H1 (cell line): ENCODE results near the gene UFSP2. TPM values are rescaled to one million over a fixed set of nuclear protein-coding genes. Genes with fewer than 3 reads are reported as not detected.

Experiments
- CTCF ChIA-PET: fragments of 300-600 bp; sonication (Branson Sonifier 250); formaldehyde crosslinking; loops from one replicate; lab custom pipeline; 2021; ENCODE audit not compliant: partially characterized antibody; lab: Charles Lee
- POLR2A ChIA-PET: fragments of 300-600 bp; sonication (Branson Sonifier 250); formaldehyde crosslinking; loops from one replicate; lab custom pipeline; 2021; ENCODE audit warnings: inconsistent platforms; ENCODE audit not compliant: partially characterized antibody; lab: Charles Lee
- DNase-seq, 2 experiments: peaks; one replicate each; pipeline versions ENCODE4 v3.0.0 to v3.0.0-alpha.2; 2010 to 2022; ENCODE audit warnings: low spot score in 2 of 2, low read depth in 1 of 2, mixed read lengths in 1 of 2
- FAIRE-seq: peaks from 2 replicates; lab custom pipeline; 2011; peaks lifted over from hg19 to GRCh38; lab: Jason Lieb, UNC
- H2AFZ ChIP-seq: 2 replicates; pipeline ENCODE4 v1.8.1; 2012; ENCODE audit warnings: low read length, inconsistent platforms
- H2AK5ac ChIP-seq: 2 replicates; pipeline ENCODE4 v1.6.1; 2013; ENCODE audit warnings: low read depth, low read length
- H2BK120ac ChIP-seq: replicated peaks from 2 replicates; pipeline ENCODE3; 2013; ENCODE audit warnings: low read depth, low read length, inconsistent platforms
- H2BK12ac ChIP-seq: 2 replicates; pipeline ENCODE4 v1.6.1; 2013; ENCODE audit warnings: low read depth, low read length
- H2BK15ac ChIP-seq: 2 replicates; pipeline ENCODE4 v1.6.1; 2013; ENCODE audit warnings: low read length
- H2BK20ac ChIP-seq: 2 replicates; pipeline ENCODE4 v1.6.1; 2013; ENCODE audit warnings: low read length
- H2BK5ac ChIP-seq: 2 replicates; pipeline ENCODE4 v1.6.1; 2013; ENCODE audit warnings: low read depth, low read length
- H3K14ac ChIP-seq: 2 replicates; pipeline ENCODE4 v1.6.1; 2013; ENCODE audit warnings: inconsistent platforms; ENCODE audit not compliant: insufficient read length
- H3K18ac ChIP-seq: 2 replicates; pipeline ENCODE4 v1.6.1; 2013; ENCODE audit warnings: low read length; ENCODE audit errors: extremely low read depth
- H3K23ac ChIP-seq: 2 replicates; pipeline ENCODE4 v1.6.1; 2013; ENCODE audit warnings: inconsistent platforms; ENCODE audit not compliant: insufficient read length
- H3K23me2 ChIP-seq: 2 replicates; pipeline ENCODE4 v1.6.1; 2013; ENCODE audit warnings: low read depth, low read length
- H3K27ac ChIP-seq: 2 replicates; pipeline ENCODE4 v1.6.1; 2011; ENCODE audit warnings: low read depth, low read length, inconsistent platforms
- H3K27me3 ChIP-seq, 4 experiments: replicated peaks in 1 of 4; 1 replicate in 1 of 4; 2 replicates in 3 of 4; pipeline versions ENCODE4 v1.6.1 to v1.8.1; 2011 to 2013; ENCODE audit warnings: low read length in 3 of 4, mild to moderate bottlenecking in 3 of 4, inconsistent platforms in 2 of 4, mixed read lengths in 2 of 4, moderate library complexity in 1 of 4; ENCODE audit not compliant: control insufficient read depth in 3 of 4, insufficient read depth in 3 of 4; ENCODE audit errors: extremely low read depth in 1 of 4
- H3K36me3 ChIP-seq, 4 experiments: 2 replicates each; pipeline versions ENCODE4 v1.6.1 to v1.8.1; 2011 to 2013; ENCODE audit warnings: mild to moderate bottlenecking in 4 of 4, low read length in 3 of 4, moderate library complexity in 2 of 4, control low read depth in 1 of 4, inconsistent platforms in 1 of 4; ENCODE audit not compliant: insufficient read depth in 4 of 4, control insufficient read depth in 2 of 4
- H3K4ac ChIP-seq: replicated peaks from 2 replicates; pipeline ENCODE3; 2013; ENCODE audit warnings: low read length, low read depth, mixed read lengths, inconsistent platforms; ENCODE audit not compliant: insufficient read length
- H3K4me1 ChIP-seq, 4 experiments: replicated peaks in 1 of 4; 1 replicate in 1 of 4; 2 replicates in 3 of 4; pipeline versions ENCODE4 v1.6.1 to v1.8.1; 2011 to 2013; ENCODE audit warnings: low read length in 3 of 4, inconsistent platforms in 2 of 4, mixed read lengths in 1 of 4; ENCODE audit not compliant: insufficient read depth in 4 of 4, control insufficient read depth in 3 of 4
- H3K4me2 ChIP-seq, 2 experiments: 2 replicates each; pipeline versions ENCODE4 v1.6.1 to v1.8.1; 2011 to 2013; ENCODE audit warnings: low read depth in 2 of 2, low read length in 2 of 2, control low read depth in 1 of 2, inconsistent platforms in 1 of 2, mild to moderate bottlenecking in 1 of 2; ENCODE audit not compliant: insufficient read depth in 1 of 2
- H3K4me3 ChIP-seq, 4 experiments: fragments of 200-600, 300-600 bp in 1 of 4; sonication (generic), shearing (Covaris generic), sonication (Bioruptor Twin) in 1 of 4; 2 replicates each; pipeline versions ENCODE4 v1.5.1 to v1.8.1; 2011 to 2016; ENCODE audit warnings: low read length in 4 of 4, low read depth in 3 of 4, control low read depth in 2 of 4, inconsistent platforms in 2 of 4, mild to moderate bottlenecking in 2 of 4, mixed read lengths in 1 of 4, moderate library complexity in 1 of 4; ENCODE audit not compliant: insufficient read depth in 2 of 4; ENCODE audit errors: extremely low read depth in 1 of 4
- H3K56ac ChIP-seq: replicated peaks from 2 replicates; pipeline ENCODE3; 2013; ENCODE audit warnings: low read depth, mild to moderate bottlenecking, mixed read lengths, low read length, inconsistent platforms; ENCODE audit not compliant: insufficient read length
- H3K79me1 ChIP-seq: 2 replicates; pipeline ENCODE4 v1.6.1; 2013; ENCODE audit warnings: low read depth, low read length, control low read depth
- H3K79me2 ChIP-seq, 2 experiments: 2 replicates each; pipeline versions ENCODE4 v1.6.1 to v1.8.1; 2012 to 2013; ENCODE audit warnings: low read length in 2 of 2, mild to moderate bottlenecking in 2 of 2, inconsistent platforms in 1 of 2; ENCODE audit not compliant: insufficient read depth in 2 of 2, control insufficient read depth in 1 of 2
- H3K9ac ChIP-seq, 4 experiments: replicated peaks in 1 of 4; 1 replicate in 1 of 4; 2 replicates in 3 of 4; pipeline versions ENCODE4 v1.6.1 to v1.8.1; 2011 to 2013; ENCODE audit warnings: low read depth in 3 of 4, low read length in 3 of 4, control low read depth in 2 of 4, mild to moderate bottlenecking in 2 of 4, moderate library complexity in 2 of 4, inconsistent platforms in 1 of 4; ENCODE audit errors: extremely low read depth in 1 of 4
- H3K9me3 ChIP-seq, 2 experiments: 2 replicates each; pipeline versions ENCODE4 v1.6.1 to v1.8.1; 2012 to 2013; ENCODE audit warnings: mild to moderate bottlenecking in 2 of 2, moderate library complexity in 2 of 2, control low read depth in 1 of 2, inconsistent platforms in 1 of 2, low read depth in 1 of 2, low read length in 1 of 2, mixed read lengths in 1 of 2; ENCODE audit not compliant: insufficient read depth in 2 of 2
- H4K20me1 ChIP-seq, 2 experiments: replicated peaks in 1 of 2; 2 replicates each; pipeline versions ENCODE3 to v1.8.1; 2011 to 2013; ENCODE audit warnings: inconsistent platforms in 2 of 2, low read length in 2 of 2, mild to moderate bottlenecking in 1 of 2; ENCODE audit not compliant: insufficient read depth in 2 of 2, control insufficient read depth in 1 of 2
- H4K5ac ChIP-seq: 2 replicates; pipeline ENCODE4 v1.6.1; 2013; ENCODE audit warnings: low read length, low read depth, mixed read lengths, inconsistent platforms; ENCODE audit not compliant: insufficient read length
- H4K8ac ChIP-seq: 2 replicates; pipeline ENCODE4 v1.8.0; 2013; ENCODE audit warnings: mild to moderate bottlenecking, moderate library complexity, low read length, inconsistent platforms; ENCODE audit not compliant: insufficient read depth; ENCODE audit errors: extremely low read depth
- H4K91ac ChIP-seq: replicated peaks from 2 replicates; pipeline ENCODE3; 2013; ENCODE audit warnings: low read length, mixed read lengths, inconsistent platforms; ENCODE audit not compliant: insufficient read length
- ATF2 ChIP-seq: IDR thresholded peaks from 2 replicates; pipeline ENCODE4 v1.6.1; 2012; ENCODE audit warnings: low read length, inconsistent platforms
- CBX5 ChIP-seq: fragments of 300-800, 300-1000 bp; sonication (generic); IDR thresholded peaks from 2 replicates; pipeline ENCODE4 v1.7.1; 2016; ENCODE audit warnings: antibody characterized with exemption, low read length, low read depth
- HDAC2 ChIP-seq, 2 experiments: fragments of 300-600 bp in 1 of 2; sonication (generic) in 1 of 2; IDR thresholded peaks; 2 replicates each; pipeline ENCODE4 v1.6.1; 2011 to 2012; ENCODE audit warnings: low read depth in 2 of 2, low read length in 2 of 2, mild to moderate bottlenecking in 2 of 2, moderate library complexity in 2 of 2, borderline replicate concordance in 1 of 2, inconsistent platforms in 1 of 2
- JUND ChIP-seq: IDR thresholded peaks from 2 replicates; pipeline ENCODE4 v1.6.1; 2011; ENCODE audit warnings: mild to moderate bottlenecking, improper control_type of control experiment, low read length
- MAX ChIP-seq: IDR thresholded peaks from 2 replicates; pipeline ENCODE4 v1.6.1; 2012; ENCODE audit warnings: inconsistent platforms
- POLR2A ChIP-seq, 2 experiments: IDR thresholded peaks; 1 replicate in 1 of 2; 2 replicates in 1 of 2; pipeline ENCODE4 v1.6.1; 2011; ENCODE audit warnings: low read depth in 2 of 2, low read length in 2 of 2, mild to moderate bottlenecking in 2 of 2; ENCODE audit errors: control extremely low read depth in 1 of 2
- RNF2 ChIP-seq: fragments of 200-900, 300-1000 bp; sonication (generic); IDR thresholded peaks from 2 replicates; pipeline ENCODE4 v1.7.1; 2016; ENCODE audit warnings: borderline replicate concordance, low read depth, mild to moderate bottlenecking, antibody characterized with exemption, low read length; ENCODE audit not compliant: poor library complexity, severe bottlenecking; ENCODE audit errors: missing control alignments
- SP2 ChIP-seq: IDR thresholded peaks from 2 replicates; pipeline ENCODE4 v1.6.1; 2012; ENCODE audit warnings: mild to moderate bottlenecking, low read length, inconsistent platforms
- TEAD4 ChIP-seq: IDR thresholded peaks from 2 replicates; pipeline ENCODE4 v1.6.1; 2012; ENCODE audit warnings: low read depth, low read length, inconsistent platforms, mixed read lengths
- USF2 ChIP-seq: IDR thresholded peaks from 2 replicates; pipeline ENCODE4 v1.6.1; 2011; ENCODE audit warnings: low read length, improper control_type of control experiment
- WGBS, 2 experiments: shearing (Covaris generic) in 1 of 2; methylation state at CpG; one replicate each; pipeline versions ENCODE4 v1.1.6 to v1.1.7; 2013 to 2015; ENCODE audit warnings: low lambda C conversion rate in 2 of 2, mixed read lengths in 2 of 2, inconsistent platforms in 1 of 2, low coverage in 1 of 2, missing lambda C conversion rate in 1 of 2; ENCODE audit not compliant: insufficient replicate concordance in 2 of 2, insufficient coverage in 1 of 2, insufficient read length in 1 of 2; ENCODE audit errors: extremely low coverage in 1 of 2, missing lambda C conversion rate in 1 of 2; 5-methylcytosine and 5-hydroxymethylcytosine counted together
- polyA plus RNA-seq, 7 experiments: library from polyadenylated mRNA; depleted of rRNA in 3 of 7; stranded (reverse) in 5 of 7; unstranded in 2 of 7; fragments of >200 nt in 5 of 7; fragments of 200-250 nt in 2 of 7; gene quantifications; 1 replicate in 5 of 7; 2 replicates in 1 of 7; 4 replicates in 1 of 7; pipeline versions ENCODE4 v1.2.1 to v1.2.3, GENCODE V29; 2011 to 2013; ENCODE audit warnings: missing spikeins in 2 of 7, mixed read lengths in 2 of 7
- total RNA-seq: library from RNA; stranded (reverse); fragmentation: NEBNext Ultra II Directional; extraction: Animal tissue kit (Norgen Biotek cat#: 25700); gene quantifications from 2 replicates; pipeline ENCODE4 v1.2.1, GENCODE V29; 2021

The UFSP2 gene
- total and polyA plus RNA-seq, 2 of the 8 experiments (the other 6 are each of a cell fraction or from before 2014, with no cell fraction given) = 22.9 to 26.0 TPM

GRCh38 chr4:185468999-185469398 is 43.2 kb upstream of the UFSP2 start:
- FAIRE-seq = no peak
- Histone ChIP-seq H2AK5ac (no peak overlapping the region), H4K5ac (no peak overlapping the region), H3K4me3 (no peak overlapping the region), H4K20me1 (no peaks in the 10 kb centered on the region), H3K79me1 (no peaks in the 10 kb centered on the region), H3K27me3 (peaks cover 0 to 4% (median 0%) of the 10 kb centered on the region in 4 experiments; a peak in 2 of 7 replicates), H3K4me1 (peaks cover 0 to 3% (median under 1%) of the 10 kb centered on the region in 4 experiments; a peak in 5 of 7 replicates), H3K36me3 (no peaks in the 10 kb centered on the region), H3K56ac (no peak overlapping the region), H2BK15ac (no peak overlapping the region), H2BK20ac (no peak overlapping the region), H3K27ac (no peak overlapping the region), H2BK12ac (no peak overlapping the region), H2AFZ (no peak overlapping the region), H4K91ac (no peak overlapping the region), H3K23ac (no peak overlapping the region), H3K79me2 (no peaks in the 10 kb centered on the region), H2BK120ac (no peak overlapping the region), H3K4me2 (no peak overlapping the region), H3K14ac (no peak overlapping the region), H3K9me3 (no peaks in the 10 kb centered on the region), H2BK5ac (no peak overlapping the region), H3K4ac (no peak overlapping the region), H3K9ac (no peak overlapping the region), H4K8ac (no peak overlapping the region), H3K23me2 (peaks cover 5% of the 10 kb centered on the region), H3K18ac (no peak overlapping the region)
- ChIA-PET CTCF (interaction anchor here (1.7 to 1.8 kb wide), 2 partner anchors 128 to 568 kb away, joined by 4 to 6 read pairs; no protein-coding TSS in a partner anchor), POLR2A (interaction anchor here (0.7 kb wide), 1 partner anchor 66 kb away, joined by 3 read pairs; the partner anchor contains the start of gene PDLIM3)
- WGBS, 2 experiments = 83% methylated on average over 2 of the region's 2 CpGs; no CpG with 5 or more reads in 1 of the 2 experiments
- no peak for DNase-seq
- TF ChIP-seq SP2 = no peak
- no peak for TF ChIP-seq CBX5
- no peak for TF ChIP-seq ATF2
- no peak for TF ChIP-seq POLR2A (IDR thresholded peaks at IDR 0.05; ENCODE audit: control extremely low read depth in 1 of 2, low read depth in 2 of 2, low read length in 2 of 2)
- no peak for TF ChIP-seq TEAD4
- no peak for TF ChIP-seq HDAC2 (IDR thresholded peaks at IDR 0.05; ENCODE audit: borderline replicate concordance in 1 of 2, low read depth in 2 of 2, low read length in 2 of 2)
- no peak for TF ChIP-seq JUND
- TF ChIP-seq RNF2 = no peak
- no peak for TF ChIP-seq USF2
- TF ChIP-seq MAX = no peak
